Mesenchymal stem cell (in vitro differentiated cells and primary cell): Measurements from ENCODE around the gene SOX8.
"Not testable (repeated sequence)": the region's sequence is repeated elsewhere in the genome, so short reads cannot be mapped to it uniquely, and the experiment has no call there.

Experiments used
- DNase-seq: peaks from one replicate; pipeline ENCODE4 v3.0.0-alpha.2; 2013
- H2AFZ ChIP-seq: one replicate; pipeline ENCODE4 v1.6.1; 2013; ENCODE audit warnings: low read depth, mild to moderate bottlenecking, control low read depth, inconsistent platforms, low read length, moderate library complexity
- H2AK5ac ChIP-seq: 2 replicates; pipeline ENCODE4 v1.6.1; 2013; ENCODE audit warnings: low read length, moderate library complexity, mild to moderate bottlenecking, inconsistent platforms; ENCODE audit not compliant: severe bottlenecking
- H2BK120ac ChIP-seq: one replicate; pipeline ENCODE4 v1.6.1; 2013; ENCODE audit warnings: low read depth, mild to moderate bottlenecking, inconsistent platforms, low read length, moderate library complexity
- H2BK12ac ChIP-seq, 2 experiments: one replicate each; pipeline ENCODE4 v1.6.1; 2013; ENCODE audit warnings: inconsistent platforms in 2 of 2, low read length in 2 of 2, mild to moderate bottlenecking in 2 of 2, moderate library complexity in 2 of 2, control low read depth in 1 of 2
- H2BK15ac ChIP-seq: one replicate; pipeline ENCODE4 v1.6.1; 2013; ENCODE audit warnings: mild to moderate bottlenecking, low read depth, inconsistent platforms; ENCODE audit not compliant: poor library complexity, severe bottlenecking
- H2BK5ac ChIP-seq: 2 replicates; pipeline ENCODE4 v1.6.1; 2013; ENCODE audit warnings: low read depth, mild to moderate bottlenecking, low read length, control low read depth, inconsistent platforms; ENCODE audit not compliant: poor library complexity, severe bottlenecking
- H3K14ac ChIP-seq, 2 experiments: one replicate each; pipeline ENCODE4 v1.6.1; 2013; ENCODE audit warnings: inconsistent platforms in 2 of 2, low read length in 2 of 2, control low read depth in 1 of 2, mild to moderate bottlenecking in 1 of 2, moderate library complexity in 1 of 2
- H3K18ac ChIP-seq, 2 experiments: one replicate each; pipeline ENCODE4 v1.6.1; 2013; ENCODE audit warnings: inconsistent platforms in 2 of 2, low read length in 2 of 2, control low read depth in 1 of 2, low read depth in 1 of 2, mild to moderate bottlenecking in 1 of 2
- H3K23ac ChIP-seq, 2 experiments: one replicate each; pipeline ENCODE4 v1.6.1; 2013; ENCODE audit warnings: inconsistent platforms in 2 of 2, low read length in 2 of 2, mild to moderate bottlenecking in 2 of 2, moderate library complexity in 2 of 2, control low read depth in 1 of 2
- H3K27ac ChIP-seq: 2 replicates; pipeline ENCODE4 v1.5.1; 2013; ENCODE audit warnings: mild to moderate bottlenecking, moderate library complexity, low read length, control low read depth, inconsistent platforms; ENCODE audit not compliant: poor library complexity, severe bottlenecking
- H3K27me3 ChIP-seq, 2 experiments: 2 replicates each; pipeline versions ENCODE4 v1.6.1 to v1.7.0; 2013; ENCODE audit warnings: low read length in 2 of 2, mild to moderate bottlenecking in 2 of 2, moderate library complexity in 2 of 2, control low read depth in 1 of 2, inconsistent platforms in 1 of 2; ENCODE audit not compliant: control insufficient read depth in 1 of 2, insufficient read depth in 1 of 2
- H3K36me3 ChIP-seq, 2 experiments: 2 replicates each; pipeline versions ENCODE4 v1.6.1 to v1.7.0; 2013; ENCODE audit warnings: low read length in 2 of 2, control low read depth in 1 of 2, inconsistent platforms in 1 of 2, low read depth in 1 of 2, mild to moderate bottlenecking in 1 of 2; ENCODE audit not compliant: insufficient read depth in 2 of 2, control insufficient read depth in 1 of 2
- H3K4ac ChIP-seq, 2 experiments: one replicate each; pipeline ENCODE4 v1.6.1; 2013; ENCODE audit warnings: inconsistent platforms in 2 of 2, low read length in 2 of 2, mild to moderate bottlenecking in 2 of 2, moderate library complexity in 2 of 2, control low read depth in 1 of 2, low read depth in 1 of 2
- H3K4me1 ChIP-seq: 2 replicates; pipeline ENCODE4 v1.6.1; 2013; ENCODE audit warnings: low read depth, low read length, control low read depth; ENCODE audit not compliant: control insufficient read depth, insufficient read depth
- H3K4me2 ChIP-seq: 2 replicates; pipeline ENCODE4 v1.6.1; 2013; ENCODE audit warnings: low read length, mild to moderate bottlenecking, inconsistent platforms; ENCODE audit not compliant: poor library complexity, severe bottlenecking
- H3K4me3 ChIP-seq, 2 experiments: 2 replicates each; pipeline versions ENCODE4 v1.5.1 to v1.7.0; 2013; ENCODE audit warnings: low read length in 2 of 2, mild to moderate bottlenecking in 2 of 2, control low read depth in 1 of 2, low read depth in 1 of 2; ENCODE audit not compliant: insufficient read depth in 1 of 2
- H3K79me1 ChIP-seq: replicated peaks from 2 replicates; pipeline ENCODE4 v1.6.1; 2013; ENCODE audit warnings: mild to moderate bottlenecking, control low read depth, low read length, inconsistent platforms; ENCODE audit not compliant: poor library complexity, severe bottlenecking
- H3K9ac ChIP-seq: 2 replicates; pipeline ENCODE4 v1.7.0; 2013; ENCODE audit warnings: mild to moderate bottlenecking, low read length, moderate library complexity
- H3K9me3 ChIP-seq: 2 replicates; pipeline ENCODE4 v1.7.0; 2013; ENCODE audit warnings: mild to moderate bottlenecking, low read length; ENCODE audit not compliant: control insufficient read depth
- H4K8ac ChIP-seq: one replicate; pipeline ENCODE4 v1.6.1; 2013; ENCODE audit warnings: inconsistent platforms, mild to moderate bottlenecking, low read length, moderate library complexity
- H4K91ac ChIP-seq: one replicate; pipeline ENCODE4 v1.6.1; 2013; ENCODE audit warnings: mild to moderate bottlenecking, low read length, inconsistent platforms
- WGBS: methylation state at CpG from one replicate; pipeline ENCODE4 v1.1.7; 2013; ENCODE audit warnings: mixed read lengths; 5-methylcytosine and 5-hydroxymethylcytosine counted together

Gene SOX8

DNA sequence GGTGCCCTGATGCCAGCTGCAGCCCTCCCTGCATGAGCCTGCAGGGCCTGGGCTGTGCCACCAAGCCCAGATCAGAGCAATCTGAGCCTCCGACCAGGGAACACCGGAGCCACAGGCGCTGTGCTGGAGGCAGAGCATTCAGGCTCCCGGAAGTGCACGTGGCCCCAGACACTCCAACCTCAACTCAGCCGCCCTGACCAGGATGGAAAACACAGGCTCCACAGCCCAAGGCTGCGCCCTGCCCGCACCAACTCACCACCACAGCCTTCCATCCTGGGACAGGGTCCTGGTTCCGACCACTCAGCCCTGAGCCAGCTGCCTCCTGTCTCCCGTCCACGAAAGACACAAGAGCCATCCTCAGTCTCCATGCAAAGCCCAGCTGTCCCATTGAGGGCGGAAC, 29.2 kb upstream of the SOX8 start:
- Histone ChIP-seq H3K4me1 (no peaks in the 10 kb centered on the region), H2BK5ac (no peak overlapping the region), H4K91ac (no peak overlapping the region), H4K8ac (no peak overlapping the region), H3K27ac (no peak overlapping the region), H2BK12ac (no peak overlapping the region), H2BK120ac (no peak overlapping the region), H3K18ac (no peak overlapping the region), H3K14ac (no peak overlapping the region), H3K4me3 (no peak overlapping the region), H3K9me3 (peaks cover 5% of the 10 kb centered on the region), H3K9ac (no peak overlapping the region), H3K4me2 (no peak overlapping the region), H2AFZ (no peak overlapping the region), H3K4ac (no peak overlapping the region), H2BK15ac (no peak overlapping the region), H3K36me3 (peaks cover 9 to 15% of the 10 kb centered on the region in 2 experiments), H3K27me3 (no peaks in the 10 kb centered on the region), H3K23ac (no peak overlapping the region), H2AK5ac (no peak overlapping the region), H3K79me1 (no peaks in the 10 kb centered on the region)
- no peak for DNase-seq
- WGBS, result 85% methylated on average over 11 of the region's 12 CpGs

DNA sequence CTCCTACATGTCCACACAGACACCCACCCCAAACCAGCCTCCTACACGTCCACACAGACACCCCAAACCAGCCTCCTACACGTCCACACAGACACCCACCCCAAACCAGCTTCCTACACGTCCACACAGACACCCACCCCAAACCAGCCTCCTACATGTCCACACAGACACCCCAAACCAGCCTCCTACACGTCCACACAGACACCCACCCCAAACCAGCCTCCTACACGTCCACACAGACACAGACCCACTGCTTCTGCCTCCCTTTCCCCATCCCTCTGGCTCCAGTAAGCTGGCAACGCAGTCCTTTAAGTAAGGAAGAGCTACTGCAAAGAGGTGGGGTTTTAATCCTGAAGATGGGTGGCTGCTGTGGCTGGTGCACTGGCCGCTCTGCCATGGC, 27.8 kb upstream of the SOX8 start:
- not testable (repeated sequence) for H2BK12ac ChIP-seq
- WGBS, result 100% methylated on average over 2 of the region's 7 CpGs

DNA sequence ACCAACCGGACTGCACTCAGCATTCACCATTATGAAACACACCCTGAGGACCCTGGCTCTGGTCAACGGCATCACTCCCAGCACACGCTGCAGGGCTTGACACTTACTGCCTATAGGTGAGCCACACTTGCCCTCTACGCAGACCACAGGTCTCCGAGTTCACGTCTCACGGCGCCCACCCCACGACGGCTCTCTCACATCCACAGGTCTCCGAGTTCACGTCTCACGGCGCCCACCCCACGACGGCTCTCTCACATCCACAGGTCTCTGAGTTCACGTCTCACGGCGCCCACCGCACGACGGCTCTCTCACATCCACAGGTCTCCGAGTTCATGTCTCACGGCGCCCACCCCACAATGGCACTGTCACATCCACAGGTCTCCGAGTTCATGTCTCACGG, 25.8 kb upstream of the SOX8 start:
- H2AK5ac ChIP-seq, H3K27me3 ChIP-seq, DNase-seq, H2BK15ac ChIP-seq, H4K8ac ChIP-seq, H3K4me2 ChIP-seq, H2BK120ac ChIP-seq, H3K4me3 ChIP-seq, H3K9me3 ChIP-seq, H3K27ac ChIP-seq, H2AFZ ChIP-seq, H3K79me1 ChIP-seq, H2BK12ac ChIP-seq, H2BK5ac ChIP-seq, H3K4ac ChIP-seq, H3K18ac ChIP-seq, H3K23ac ChIP-seq, H4K91ac ChIP-seq, H3K14ac ChIP-seq, H3K4me1 ChIP-seq, H3K9ac ChIP-seq: not testable (repeated sequence)
- 94% methylated on average over 18 of the region's 27 CpGs for WGBS
- peaks cover 9 to 15% of the 10 kb centered on the region in 2 experiments for H3K36me3 ChIP-seq

More for the DNA sequence above, 27.8 kb upstream of the SOX8 start:
- H3K9ac ChIP-seq, H3K4me2 ChIP-seq, DNase-seq, H4K91ac ChIP-seq, H3K4me1 ChIP-seq, H2AFZ ChIP-seq, H2BK120ac ChIP-seq, H2AK5ac ChIP-seq, H3K79me1 ChIP-seq, H3K23ac ChIP-seq, H2BK15ac ChIP-seq, H3K4ac ChIP-seq, H2BK5ac ChIP-seq, H3K27me3 ChIP-seq, H3K4me3 ChIP-seq, H3K9me3 ChIP-seq, H3K14ac ChIP-seq, H3K27ac ChIP-seq, H4K8ac ChIP-seq, H3K18ac ChIP-seq: not testable (repeated sequence)
- peaks cover 9 to 15% of the 10 kb centered on the region in 2 experiments for H3K36me3 ChIP-seq

DNA sequence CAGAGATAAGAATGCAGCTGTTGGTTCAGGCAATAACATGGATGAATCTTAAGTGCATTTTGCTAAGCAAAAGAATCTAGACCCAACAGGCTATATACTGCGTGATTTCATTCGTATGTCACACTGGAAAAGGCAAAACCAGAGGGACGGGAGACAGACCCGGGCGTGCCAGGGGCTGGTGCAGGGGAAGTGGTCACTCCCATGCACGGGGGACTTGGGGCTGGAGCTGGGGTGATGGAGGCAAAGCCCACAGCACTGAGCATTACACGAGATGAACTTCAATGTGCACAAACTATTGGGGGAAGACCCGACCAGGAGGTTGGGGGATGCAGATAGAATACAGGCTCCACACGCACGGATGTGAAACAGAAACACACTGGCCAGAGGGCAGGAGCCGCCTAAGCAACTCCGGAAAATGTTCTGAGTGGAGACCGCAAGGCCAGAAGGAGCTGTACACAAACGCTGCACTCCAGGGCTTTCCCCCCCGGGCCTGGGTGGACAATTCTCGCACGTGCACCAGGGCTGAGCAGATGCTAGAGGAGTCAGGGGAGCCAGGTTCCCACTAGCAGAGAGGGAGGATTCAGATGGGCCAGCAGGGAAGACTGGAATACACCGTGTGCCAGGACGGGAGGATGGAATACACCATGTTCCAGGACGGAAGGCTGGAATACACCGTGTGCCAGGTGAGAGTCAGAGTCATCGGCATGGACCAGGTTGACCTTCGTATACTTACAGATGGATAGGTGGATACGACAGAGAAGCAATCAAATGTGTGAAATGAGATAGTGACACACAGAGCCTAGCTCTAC, 22.1 kb upstream of the SOX8 start:
- Histone ChIP-seq H3K27ac (no peak overlapping the region), H2BK12ac (no peak overlapping the region), H2AK5ac (no peak overlapping the region), H3K27me3 (no peaks in the 10 kb centered on the region), H3K4me2 (no peak overlapping the region), H2BK15ac (no peak overlapping the region), H4K91ac (no peak overlapping the region), H4K8ac (no peak overlapping the region), H3K23ac (no peak overlapping the region), H3K14ac (no peak overlapping the region), H3K18ac (no peak overlapping the region), H3K9me3 (peaks cover 5% of the 10 kb centered on the region), H2BK120ac (no peak overlapping the region), H3K79me1 (peaks cover 1% of the 10 kb centered on the region), H3K36me3 (peaks cover under 1 to 3% of the 10 kb centered on the region in 2 experiments), H2BK5ac (no peak overlapping the region), H3K4me1 (no peaks in the 10 kb centered on the region), H3K9ac (no peak overlapping the region), H2AFZ (no peak overlapping the region), H3K4me3 (no peak overlapping the region), H3K4ac (no peak overlapping the region)
- 84% methylated on average over 24 of the region's 24 CpGs for WGBS
- DNase-seq, result no peak
